GM19395 (cell line): ENCODE measurements around the gene MXRA5.
"Not testable (repeated sequence)": the region's sequence is repeated elsewhere in the genome, so short reads cannot be mapped to it uniquely, and the experiment has no call there.

ENCODE experiments used
- ATAC-seq: cut with Tn5 transposase; IDR thresholded peaks from one replicate; pipeline ENCODE4 v1.9.1; 2021; ENCODE audit warnings: mild to moderate bottlenecking, moderate library complexity; ENCODE audit not compliant: unreplicated experiment

Gene MXRA5

GRCh38 chrX:3326681-3327080, 19.8 kb downstream of the MXRA5 start:
- no peak for ATAC-seq

- ATAC-seq, result no peak
Observed at GRCh38 chrX:3320471-3321046, 25.9 kb downstream of the MXRA5 start.

GRCh38 chrX:3317191-3317718, 29.2 kb downstream of the MXRA5 start:
- no peak for ATAC-seq

GRCh38 chrX:3312109-3312508, 34.3 kb downstream of the MXRA5 start:
- no peak for ATAC-seq

GRCh38 chrX:3307881-3308280, 38.6 kb downstream of the MXRA5 start:
- ATAC-seq, result no peak

- ATAC-seq, result no peak
Observed at GRCh38 chrX:3299636-3300035, 46.8 kb downstream of the MXRA5 start.

- ATAC-seq, result no peak
Observed at GRCh38 chrX:3295731-3296130, 50.7 kb downstream of the MXRA5 start.

- ATAC-seq, result no peak
Observed at GRCh38 chrX:3293251-3293650, 53.2 kb downstream of the MXRA5 start.

- no peak for ATAC-seq
Observed at GRCh38 chrX:3290561-3290960, 55.9 kb downstream of the MXRA5 start.

- ATAC-seq, result no peak
Observed at GRCh38 chrX:3286196-3286945, 60.1 kb downstream of the MXRA5 start.

- ATAC-seq, result no peak
Observed at GRCh38 chrX:3280706-3281105, 65.7 kb downstream of the MXRA5 start.

- not testable (repeated sequence) for ATAC-seq
Observed at GRCh38 chrX:3273668-3274067, 72.8 kb downstream of the MXRA5 start.

GRCh38 chrX:3271834-3272186, 74.6 kb downstream of the MXRA5 start:
- ATAC-seq, result no peak

GRCh38 chrX:3271183-3271833, 75.1 kb downstream of the MXRA5 start:
- ATAC-seq, result no peak

- ATAC-seq, result no peak
Observed at GRCh38 chrX:3268829-3269228, 77.6 kb downstream of the MXRA5 start.

GRCh38 chrX:3263681-3264126, 82.7 kb downstream of the MXRA5 start:
- ATAC-seq, result no peak

GRCh38 chrX:3262901-3263300, 83.6 kb downstream of the MXRA5 start:
- ATAC-seq, result no peak
